Thyroid gland (tissue), 4 donors: ENCODE measurements around the gene EML1.

Experiments used
- POLR2A ChIP-seq, 2 donors: fragments of 450-650 bp; IDR thresholded peaks; one replicate each; pipeline ENCODE4 v1.6.1; 2017; ENCODE audit warnings: antibody characterized with exemption in 2 of 2, mild to moderate bottlenecking in 2 of 2, moderate library complexity in 1 of 2
- TF ChIP-seq, protein P1 (sequence below), 6 experiments: fragments of 200-600 bp in 3 of 6; fragments of 450-650 bp in 3 of 6; sonication (generic) in 3 of 6; IDR thresholded peaks; one replicate each; pipeline ENCODE4 v1.5.1; 2016 to 2019; ENCODE audit warnings: antibody characterized with exemption in 6 of 6, mild to moderate bottlenecking in 2 of 6, inconsistent platforms in 1 of 6, moderate library complexity in 1 of 6

- TF ChIP-seq, protein P1, sequence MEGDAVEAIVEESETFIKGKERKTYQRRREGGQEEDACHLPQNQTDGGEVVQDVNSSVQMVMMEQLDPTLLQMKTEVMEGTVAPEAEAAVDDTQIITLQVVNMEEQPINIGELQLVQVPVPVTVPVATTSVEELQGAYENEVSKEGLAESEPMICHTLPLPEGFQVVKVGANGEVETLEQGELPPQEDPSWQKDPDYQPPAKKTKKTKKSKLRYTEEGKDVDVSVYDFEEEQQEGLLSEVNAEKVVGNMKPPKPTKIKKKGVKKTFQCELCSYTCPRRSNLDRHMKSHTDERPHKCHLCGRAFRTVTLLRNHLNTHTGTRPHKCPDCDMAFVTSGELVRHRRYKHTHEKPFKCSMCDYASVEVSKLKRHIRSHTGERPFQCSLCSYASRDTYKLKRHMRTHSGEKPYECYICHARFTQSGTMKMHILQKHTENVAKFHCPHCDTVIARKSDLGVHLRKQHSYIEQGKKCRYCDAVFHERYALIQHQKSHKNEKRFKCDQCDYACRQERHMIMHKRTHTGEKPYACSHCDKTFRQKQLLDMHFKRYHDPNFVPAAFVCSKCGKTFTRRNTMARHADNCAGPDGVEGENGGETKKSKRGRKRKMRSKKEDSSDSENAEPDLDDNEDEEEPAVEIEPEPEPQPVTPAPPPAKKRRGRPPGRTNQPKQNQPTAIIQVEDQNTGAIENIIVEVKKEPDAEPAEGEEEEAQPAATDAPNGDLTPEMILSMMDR (IDR thresholded peaks at IDR 0.05) = no peak
- TF ChIP-seq POLR2A (IDR thresholded peaks at IDR 0.05) = no peak
Observed at GRCh38 chr14:99808515-99808914, 15.3 kb downstream of the EML1 start.
